PFSK-1 (cell line): ENCODE data around the gene GSTM4.

Experiments
- POLR2AphosphoS5 ChIP-seq: IDR thresholded peaks from 2 replicates; pipeline ENCODE4 v1.6.1; 2012; ENCODE audit warnings: low read depth, mild to moderate bottlenecking, control low read depth, low read length, moderate library complexity
- SIN3A ChIP-seq: IDR thresholded peaks from 2 replicates; pipeline ENCODE4 v1.6.1; 2012; ENCODE audit warnings: mild to moderate bottlenecking, low read length, moderate library complexity, borderline replicate concordance; ENCODE audit not compliant: insufficient read depth
- TAF1 ChIP-seq: IDR thresholded peaks from 2 replicates; pipeline ENCODE4 v1.6.1; 2012; ENCODE audit warnings: low read length, control low read depth, borderline replicate concordance; ENCODE audit not compliant: insufficient read depth

- TF ChIP-seq SIN3A = no peak
- no peak for TF ChIP-seq POLR2AphosphoS5
- TF ChIP-seq TAF1 = no peak
Observed at GRCh38 chr1:109658533-109659042, 2.7 kb downstream of the GSTM4 start.
